Aorta (tissue), 5 donors: Measurements from ENCODE around the gene USP3. TPM values are rescaled to one million over a fixed set of nuclear protein-coding genes. Genes with fewer than 3 reads are reported as not detected.
"Not testable (repeated sequence)": the region's sequence is repeated elsewhere in the genome, so short reads cannot be mapped to it uniquely, and the experiment has no call there.

ENCODE experiments used
- ATAC-seq: fragments of 200-7000 bp; cut with Tn5 transposase; one replicate; pipeline ENCODE4 v1.9.1; 2022; ENCODE audit warnings: moderate library complexity; ENCODE audit not compliant: low FRiP score
- DNase-seq, 2 donors: peaks; one replicate each; pipeline ENCODE4 v3.0.0-alpha.2; 2020
- H3K27ac ChIP-seq, 2 donors: one replicate each; pipeline ENCODE4 v1.5.1; 2013; ENCODE audit warnings: low read length in 2 of 2, mild to moderate bottlenecking in 2 of 2, moderate library complexity in 2 of 2, control low read depth in 1 of 2, inconsistent platforms in 1 of 2, low read depth in 1 of 2
- H3K27me3 ChIP-seq, 2 donors: one replicate each; pipeline ENCODE4 v1.6.1; 2013; ENCODE audit warnings: control low read depth in 1 of 2, low read length in 1 of 2, mild to moderate bottlenecking in 1 of 2, moderate library complexity in 1 of 2; ENCODE audit not compliant: insufficient read depth in 2 of 2, control insufficient read depth in 1 of 2
- H3K36me3 ChIP-seq, 2 donors: one replicate each; pipeline ENCODE4 v1.6.1; 2013; ENCODE audit warnings: control low read depth in 1 of 2, low read length in 1 of 2, mild to moderate bottlenecking in 1 of 2; ENCODE audit not compliant: insufficient read depth in 2 of 2, control insufficient read depth in 1 of 2
- H3K4me1 ChIP-seq, 2 donors: one replicate each; pipeline ENCODE4 v1.6.1; 2013; ENCODE audit warnings: low read length in 2 of 2, control low read depth in 1 of 2, mild to moderate bottlenecking in 1 of 2, moderate library complexity in 1 of 2; ENCODE audit not compliant: insufficient read depth in 2 of 2, control insufficient read depth in 1 of 2
- H3K4me3 ChIP-seq, 2 donors: one replicate each; pipeline ENCODE4 v1.5.1; 2013; ENCODE audit warnings: low read length in 2 of 2, control low read depth in 1 of 2, mild to moderate bottlenecking in 1 of 2
- H3K9me3 ChIP-seq: one replicate; pipeline ENCODE4 v1.6.1; 2013; ENCODE audit warnings: mild to moderate bottlenecking, low read length; ENCODE audit not compliant: control insufficient read depth
- WGBS, 2 donors: extraction: QIAGEN DNeasy Blood & Tissue Kit; methylation state at CpG; one replicate each; pipeline ENCODE4 v1.1.7; 2013; 5-methylcytosine and 5-hydroxymethylcytosine counted together
- intact Hi-C, 2 donors: fragments of 100-400 bp; cut with DNase I; formaldehyde crosslinking; loops; one replicate each; pipeline versions ENCODE4 v1.14.2 to v1.15.0; 2022
- polyA plus RNA-seq, 2 donors: library from polyadenylated mRNA; stranded (reverse); fragments of 200-250 nt; gene quantifications; one replicate each; pipeline ENCODE4 v1.2.3, GENCODE V29; 2013
- total RNA-seq, 2 donors: library from RNA; stranded (reverse); fragmentation: NEBNext Ultra II Directional; extraction: Animal tissue kit (Norgen Biotek cat#: 25700); gene quantifications; one replicate each; pipeline ENCODE4 v1.2.1, GENCODE V29; 2021
- donor health status: healthy with polysubstance abuse.
- donor health status: Bipolar disorder and iron deficiency.
- donor health status: DM: no; HTN: no; CAD: no.
- donor health status: DM: no; HTN: no; CAD: no.
- donor health status: DM: yes; HTN: yes; CAD: no.

The USP3 gene
- total and polyA plus RNA-seq, 4 donors = 16.3 to 60.0 (median 37.9) TPM

DNA sequence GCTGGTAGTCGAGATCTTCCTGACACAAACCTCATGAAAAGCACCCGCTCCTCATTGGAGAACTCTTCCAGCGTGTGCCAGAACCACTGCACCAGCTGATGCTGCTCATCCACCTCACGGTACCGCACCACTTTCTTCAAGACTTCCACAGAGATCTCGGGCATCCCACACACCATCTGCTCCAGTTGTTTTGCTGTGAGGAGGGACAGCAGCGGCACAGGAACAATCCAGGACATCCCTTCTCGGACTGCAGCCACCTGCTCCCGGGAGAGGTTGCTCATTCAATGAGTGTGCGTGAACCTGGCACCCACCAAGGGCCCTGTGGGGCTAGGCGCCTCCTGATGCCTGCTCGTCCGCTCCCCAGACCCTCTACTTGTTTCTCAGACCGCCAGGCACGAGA is 107.9 kb downstream of the USP3 start:
- no peak for ATAC-seq
- Histone ChIP-seq H3K36me3 (peaks cover 0 to 8% of the 10 kb centered on the region in 2 donors), H3K27me3 (no peaks in the 10 kb centered on the region), H3K27ac (no peak overlapping the region), H3K9me3 (no peaks in the 10 kb centered on the region), H3K4me3 (no peak overlapping the region), H3K4me1 (no peaks in the 10 kb centered on the region)
- 94% methylated on average over 15 of the region's 15 CpGs for WGBS, 2 donors
- no peak for DNase-seq
- intact Hi-C loops = loop anchor here in 1 of 2 donors (5.0 kb wide), 1 partner anchor 455 kb away; no protein-coding TSS in a partner anchor

DNA sequence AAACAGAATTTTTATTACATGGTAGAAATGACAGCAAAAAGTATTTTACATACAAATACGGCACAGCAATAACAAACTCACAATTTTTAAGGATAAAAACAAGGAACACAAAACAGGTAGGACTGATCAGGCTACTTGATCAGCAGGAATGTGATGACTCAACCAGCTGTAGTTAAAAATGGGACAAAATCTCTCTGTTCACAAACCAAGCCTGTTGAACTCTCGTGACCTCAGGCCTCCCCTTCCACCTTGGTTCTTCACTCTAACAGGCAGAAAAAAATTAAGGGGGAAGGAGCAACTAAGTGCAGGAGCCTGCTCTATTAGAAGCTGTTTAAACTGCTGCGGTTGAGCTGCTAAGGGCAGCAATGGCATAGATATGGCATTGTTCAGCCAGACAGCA is 111.5 kb downstream of the USP3 start:
- 89 to 92% methylated on average over 3 of the region's 3 CpGs for WGBS, 2 donors
- intact Hi-C loops = no loop called here

DNA sequence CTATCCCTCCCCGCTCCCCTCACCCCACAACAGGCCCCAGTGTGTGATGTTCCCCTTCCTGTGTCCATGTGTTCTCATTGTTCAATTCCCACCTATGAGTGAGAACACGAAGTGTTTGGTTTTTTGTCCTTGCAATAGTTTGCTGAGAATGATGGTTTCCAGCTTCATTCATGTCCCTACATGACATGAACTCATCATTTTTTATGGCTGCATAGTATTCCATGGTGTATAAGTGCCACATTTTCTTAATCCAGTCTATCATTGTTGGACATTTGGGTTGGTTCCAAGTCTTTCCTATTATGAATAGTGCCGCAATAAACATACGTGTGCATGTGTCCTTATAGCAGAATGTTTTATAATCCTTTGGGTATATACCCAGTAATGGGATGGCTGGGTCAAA is 112.8 kb downstream of the USP3 start:
- H3K27ac ChIP-seq, ATAC-seq, DNase-seq, intact Hi-C loops, H3K9me3 ChIP-seq, H3K27me3 ChIP-seq, H3K36me3 ChIP-seq, H3K4me1 ChIP-seq, H3K4me3 ChIP-seq: not testable (repeated sequence)
- WGBS, 2 donors = 97 to 99% methylated on average over 4 of the region's 4 CpGs

More for the DNA sequence above, 111.5 kb downstream of the USP3 start:
- peaks cover 0 to 5% of the 10 kb centered on the region in 2 donors for H3K36me3 ChIP-seq
- no peak for DNase-seq
- no peaks in the 10 kb centered on the region for H3K9me3 ChIP-seq
- no peak overlapping the region for H3K4me3 ChIP-seq
- H3K4me1 ChIP-seq = no peaks in the 10 kb centered on the region
- no peaks in the 10 kb centered on the region for H3K27me3 ChIP-seq
- no peak overlapping the region for H3K27ac ChIP-seq
- no peak for ATAC-seq

DNA sequence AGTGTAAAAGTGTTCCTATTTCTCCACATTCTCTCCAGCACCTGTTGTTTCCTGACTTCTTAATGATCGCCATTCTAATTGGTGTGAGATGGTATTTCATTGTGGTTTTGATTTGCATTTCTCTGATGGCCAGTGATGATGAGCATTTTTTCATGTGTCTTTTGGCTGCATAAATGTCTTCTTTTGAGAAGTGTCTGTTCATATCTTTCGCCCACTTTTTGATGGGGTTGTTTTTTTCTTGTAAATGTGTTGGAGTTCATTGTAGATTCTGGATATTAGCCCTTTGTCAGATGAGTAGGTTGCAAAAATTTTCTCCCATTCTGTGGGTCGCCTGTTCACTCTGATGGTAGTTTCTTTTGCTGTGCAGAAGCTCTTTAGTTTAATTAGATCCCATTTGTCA is 113.2 kb downstream of the USP3 start:
- H3K4me3 ChIP-seq, H3K4me1 ChIP-seq, intact Hi-C loops, H3K27ac ChIP-seq, H3K9me3 ChIP-seq, H3K27me3 ChIP-seq, DNase-seq, ATAC-seq, H3K36me3 ChIP-seq: not testable (repeated sequence)
- 99 to 100% methylated on average over 2 to 3 of the region's 3 CpGs for WGBS, 2 donors

DNA sequence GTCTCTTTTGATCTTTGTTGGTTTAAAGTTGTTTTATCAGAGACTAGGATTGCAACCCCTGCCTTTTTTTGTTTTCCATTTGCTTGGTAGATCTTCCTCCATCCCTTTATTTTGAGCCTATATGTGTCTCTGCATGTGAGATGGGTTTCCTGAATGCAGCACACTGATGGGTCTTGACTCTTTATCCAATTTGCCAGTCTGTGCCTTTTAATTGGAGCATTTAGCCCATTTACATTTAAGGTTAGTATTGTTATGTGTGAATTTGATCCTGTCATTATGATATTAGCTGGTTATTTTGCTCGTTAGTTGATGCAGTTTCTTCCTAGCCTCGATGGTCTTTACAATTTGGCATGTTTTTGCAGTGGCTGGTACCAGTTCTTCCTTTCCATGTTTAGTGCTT is 116.4 kb downstream of the USP3 start:
- H3K9me3 ChIP-seq, DNase-seq, H3K36me3 ChIP-seq, H3K4me1 ChIP-seq, intact Hi-C loops, H3K4me3 ChIP-seq, H3K27ac ChIP-seq, H3K27me3 ChIP-seq, ATAC-seq: not testable (repeated sequence)
- no CpG with 5 or more reads among the region's 2 CpGs for WGBS, 2 donors

DNA sequence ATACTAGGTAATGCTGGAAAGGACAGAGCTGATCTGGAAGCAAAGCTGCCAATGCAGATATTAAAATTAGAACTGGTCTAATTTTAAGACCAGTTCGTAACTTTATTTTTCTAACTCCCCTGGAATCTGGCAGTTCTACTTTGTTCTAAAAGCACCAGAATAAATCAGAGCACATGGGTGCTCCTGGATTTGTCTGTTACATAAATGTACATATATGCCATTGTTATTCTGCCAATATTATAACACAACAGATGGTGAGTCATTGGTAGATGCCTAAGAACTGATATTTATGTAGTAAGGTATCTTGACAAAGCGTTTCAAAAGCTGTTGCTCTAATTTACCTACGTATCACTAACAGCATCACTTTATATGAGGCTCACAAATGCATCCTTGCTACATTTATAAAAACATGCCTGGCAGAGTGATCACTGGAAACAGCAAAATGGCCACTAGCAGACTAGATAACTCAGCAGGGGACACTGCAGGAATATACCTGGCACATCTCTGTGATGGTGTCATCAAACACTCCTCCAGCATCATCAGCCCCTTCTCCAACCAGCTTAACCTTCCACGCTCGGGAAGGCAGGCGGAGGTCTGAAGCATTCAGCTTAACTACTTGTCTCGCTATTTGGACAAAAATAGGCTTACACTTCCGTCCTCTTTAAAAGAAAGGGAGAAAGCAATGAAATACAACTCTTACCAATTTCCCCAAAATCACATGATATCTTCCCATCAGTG is 119.0 kb downstream of the USP3 start:
- ATAC-seq (no peak), DNase-seq (no peak)
- Histone ChIP-seq H3K4me3 (no peak overlapping the region), H3K27ac (no peak overlapping the region), H3K4me1 (no peaks in the 10 kb centered on the region), H3K9me3 (no peaks in the 10 kb centered on the region), H3K27me3 (no peaks in the 10 kb centered on the region), H3K36me3 (peaks cover 3 to 6% of the 10 kb centered on the region in 2 donors)
- intact Hi-C loops = no loop called here
- WGBS, 2 donors = 77 to 86% methylated on average over 8 of the region's 8 CpGs

DNA sequence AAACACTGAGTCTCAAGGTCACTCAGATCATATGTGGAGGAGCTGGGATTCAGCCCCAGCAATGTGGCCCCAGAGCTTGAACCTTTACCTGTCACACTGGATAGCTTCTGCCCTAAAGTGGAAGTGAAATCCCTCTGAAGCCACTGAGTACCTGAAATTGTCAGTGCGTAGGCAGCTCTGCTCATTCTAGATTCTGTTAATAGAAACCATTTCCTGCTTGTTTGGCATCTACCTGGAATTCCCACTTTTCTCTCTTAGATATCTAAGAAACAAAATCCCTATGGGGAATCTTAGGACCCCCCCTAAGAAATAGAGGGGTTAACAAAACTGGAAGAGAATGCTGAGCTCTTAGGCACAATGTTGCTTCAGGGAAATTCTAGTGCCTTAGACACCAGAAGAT is 122.6 kb downstream of the USP3 start:
- no peaks in the 10 kb centered on the region for H3K9me3 ChIP-seq
- no peak overlapping the region for H3K27ac ChIP-seq
- whole genome bisulfite sequencing, 2 donors = 96% methylated on average over 1 of the region's 1 CpG
- peaks cover 3 to 8% of the 10 kb centered on the region in 2 donors for H3K36me3 ChIP-seq
- ATAC-seq (no peak), DNase-seq (no peak)
- no peaks in the 10 kb centered on the region for H3K27me3 ChIP-seq
- H3K4me3 ChIP-seq = no peak overlapping the region
- H3K4me1 ChIP-seq = no peaks in the 10 kb centered on the region
- intact Hi-C loops = no loop called here

DNA sequence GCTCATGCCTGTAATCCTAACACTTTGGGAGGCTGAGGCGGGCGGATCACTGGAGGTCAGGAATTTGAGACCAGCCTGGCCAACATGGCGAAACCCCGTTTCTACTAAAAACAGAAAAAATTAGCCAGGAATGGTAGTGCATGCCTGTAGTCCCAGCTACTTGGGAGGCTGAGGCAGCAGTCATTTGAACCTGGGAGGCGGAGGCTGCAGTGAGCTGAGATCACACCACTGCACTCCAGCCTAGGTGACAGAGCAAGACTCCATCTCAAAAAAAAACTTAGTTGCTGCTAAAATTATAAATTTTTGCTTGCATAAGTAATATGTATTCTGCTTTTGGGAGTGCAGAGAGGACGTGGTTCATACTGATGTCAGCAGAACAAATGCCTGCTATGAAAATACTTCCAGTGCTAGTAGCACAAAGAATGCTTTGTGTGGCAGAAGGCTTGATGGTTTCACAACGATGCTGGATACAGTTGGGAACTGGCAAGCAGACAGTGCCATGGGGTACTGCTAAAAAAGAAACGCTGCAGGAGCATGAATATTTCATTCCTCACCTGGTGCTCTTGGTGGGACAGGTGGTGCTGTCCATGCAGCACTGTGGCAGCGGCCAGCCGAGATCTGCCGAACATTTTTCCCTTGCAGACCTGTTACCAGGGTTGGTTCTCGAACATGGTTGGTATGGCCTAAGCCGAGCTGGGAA is 123.9 kb downstream of the USP3 start:
- Histone ChIP-seq H3K4me1 (no peaks in the 10 kb centered on the region), H3K4me3 (no peak overlapping the region), H3K36me3 (peaks cover 3 to 11% of the 10 kb centered on the region in 2 donors), H3K27ac (no peak overlapping the region), H3K27me3 (no peaks in the 10 kb centered on the region), H3K9me3 (no peaks in the 10 kb centered on the region)
- DNase-seq (no peak), ATAC-seq (no peak)
- intact Hi-C loops = no loop called here
- WGBS, 2 donors = 83 to 84% methylated on average over 13 of the region's 13 CpGs
